Measurements from ENCODE around the gene ATXN10.

The ATXN10 gene

GRCh38 chr22:45882881-45883810 is 211.5 kb downstream of the ATXN10 start:
- DNase-seq = no peak

- DNase-seq = no peak
Observed at GRCh38 chr22:45883811-45884170, 212.2 kb downstream of the ATXN10 start.

- DNase-seq = no peak
Observed at GRCh38 chr22:45884201-45885062, 212.8 kb downstream of the ATXN10 start.

- no peak for DNase-seq
Observed at GRCh38 chr22:45885171-45885840, 213.7 kb downstream of the ATXN10 start.

- no peak for DNase-seq
Observed at GRCh38 chr22:45885941-45886395, 214.3 kb downstream of the ATXN10 start.

GRCh38 chr22:45886540-45886939 is 214.9 kb downstream of the ATXN10 start:
- no peak for DNase-seq

- DNase-seq = no peak
Observed at GRCh38 chr22:45887202-45888131, 215.8 kb downstream of the ATXN10 start.

GRCh38 chr22:45888221-45889092 is 216.8 kb downstream of the ATXN10 start:
- DNase-seq = no peak

- no peak for DNase-seq
Observed at GRCh38 chr22:45889093-45889538, 217.5 kb downstream of the ATXN10 start.

- no peak for DNase-seq
Observed at GRCh38 chr22:45889539-45890350, 218.1 kb downstream of the ATXN10 start.

- no peak for DNase-seq
Observed at GRCh38 chr22:45890351-45890635, 218.7 kb downstream of the ATXN10 start.

- DNase-seq = no peak
Observed at GRCh38 chr22:45891021-45891421, 219.4 kb downstream of the ATXN10 start.

- DNase-seq = no peak
Observed at GRCh38 chr22:45891471-45891995, 219.9 kb downstream of the ATXN10 start.

- DNase-seq = no peak
Observed at GRCh38 chr22:45891996-45892621, 220.5 kb downstream of the ATXN10 start.

- no peak for DNase-seq
Observed at GRCh38 chr22:45892681-45893461, 221.2 kb downstream of the ATXN10 start.

- no peak for DNase-seq
Observed at GRCh38 chr22:45893516-45893915, 221.9 kb downstream of the ATXN10 start.
